Osteoblast (primary cell): ENCODE results near the gene HAUS7. TPM values are rescaled to one million over a fixed set of nuclear protein-coding genes. Genes with fewer than 3 reads are reported as not detected.

Source experiments
- DNase-seq: peaks from one replicate; pipeline ENCODE4 v3.0.0; 2011; ENCODE audit warnings: low spot score, mixed read lengths; ENCODE audit not compliant: insufficient read length; ENCODE audit errors: missing footprints
- H2AFZ ChIP-seq: 2 replicates; pipeline ENCODE4 v1.6.0; 2011; ENCODE audit warnings: mild to moderate bottlenecking, low read length
- H3K27ac ChIP-seq: 2 replicates; pipeline ENCODE4 v1.5.1; 2011; ENCODE audit warnings: mild to moderate bottlenecking, low read depth, low read length, moderate library complexity
- H3K27me3 ChIP-seq: 2 replicates; pipeline ENCODE4 v1.6.0; 2012; ENCODE audit warnings: mild to moderate bottlenecking, control low read depth, inconsistent platforms, low read length, moderate library complexity; ENCODE audit not compliant: insufficient read depth
- H3K36me3 ChIP-seq: 2 replicates; pipeline ENCODE4 v1.5.1; 2011; ENCODE audit warnings: mild to moderate bottlenecking, low read length, control low read depth, moderate library complexity; ENCODE audit not compliant: insufficient read depth
- H3K4me1 ChIP-seq: 2 replicates; pipeline ENCODE4 v1.5.1; 2011; ENCODE audit warnings: mild to moderate bottlenecking, low read length, control low read depth, moderate library complexity; ENCODE audit not compliant: insufficient read depth
- H3K4me2 ChIP-seq: 2 replicates; pipeline ENCODE4 v1.6.0; 2011; ENCODE audit warnings: mild to moderate bottlenecking, low read length; ENCODE audit not compliant: insufficient read depth
- H3K4me3 ChIP-seq: fragments of 200-600 bp; sonication (generic); 3 replicates; pipeline ENCODE4 v1.5.1; 2012; ENCODE audit warnings: mild to moderate bottlenecking, low read length, inconsistent platforms; ENCODE audit not compliant: insufficient read depth
- H3K79me2 ChIP-seq: 2 replicates; pipeline ENCODE4 v1.6.0; 2012; ENCODE audit warnings: mild to moderate bottlenecking, low read length, control low read depth, inconsistent platforms; ENCODE audit not compliant: insufficient read depth
- H3K9me3 ChIP-seq: 2 replicates; pipeline ENCODE4 v1.5.1; 2011; ENCODE audit warnings: low read depth, low read length, control low read depth
- H4K20me1 ChIP-seq: 2 replicates; pipeline ENCODE4 v1.6.0; 2012; ENCODE audit warnings: mild to moderate bottlenecking, low read length, control low read depth; ENCODE audit not compliant: insufficient read depth
- CTCF ChIP-seq: IDR thresholded peaks from 2 replicates; pipeline ENCODE4 v1.5.1; 2011; ENCODE audit warnings: mild to moderate bottlenecking, low read depth, low read length, moderate library complexity; ENCODE audit errors: extremely low read depth
- total RNA-seq: library from RNA; depleted of rRNA; stranded (reverse); fragments of >200 nt; gene quantifications from 2 replicates; pipeline ENCODE4 v1.2.3, GENCODE V29; 2012

The HAUS7 gene
- total RNA-seq, 1 donor, result 14.1 TPM

DNA sequence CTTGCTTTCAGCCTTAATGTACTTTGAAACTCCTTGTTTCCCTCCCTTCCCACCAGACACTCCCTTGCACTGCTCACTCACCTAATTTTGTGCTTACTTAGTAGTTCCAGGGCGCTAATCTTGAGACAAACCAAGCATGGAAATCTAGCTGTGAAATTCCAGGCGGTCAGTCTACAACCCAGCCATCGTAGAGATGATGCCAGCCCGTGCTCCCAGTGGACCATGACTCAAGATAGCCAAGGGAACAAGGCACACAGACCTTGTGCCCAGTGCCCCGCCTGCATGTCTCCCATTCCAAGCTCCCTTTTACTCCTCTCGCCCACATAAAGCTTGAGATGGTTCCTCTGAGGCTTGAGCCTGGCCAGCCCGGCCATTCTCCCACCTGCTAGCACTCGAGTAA is 35.6 kb downstream of the HAUS7 start:
- no peak for TF ChIP-seq CTCF
- Histone ChIP-seq H3K27me3 (peaks cover 4% of the 10 kb centered on the region), H3K36me3 (no peaks in the 10 kb centered on the region), H3K79me2 (no peaks in the 10 kb centered on the region), H3K4me2 (no peak overlapping the region), H3K27ac (no peak overlapping the region), H3K4me1 (no peaks in the 10 kb centered on the region), H4K20me1 (no peaks in the 10 kb centered on the region), H3K4me3 (no peak overlapping the region), H3K9me3 (no peaks in the 10 kb centered on the region), H2AFZ (no peak overlapping the region)
- DNase-seq, result peak; percentile 31

GRCh38 chrX:153433781-153434285 is 36.5 kb downstream of the HAUS7 start:
- H4K20me1 ChIP-seq, result no peaks in the 10 kb centered on the region

GRCh38 chrX:153433161-153433680 is 37.2 kb downstream of the HAUS7 start:
- Histone ChIP-seq H3K79me2 (no peaks in the 10 kb centered on the region), H3K4me1 (no peaks in the 10 kb centered on the region), H3K27me3 (peaks cover 4% of the 10 kb centered on the region), H3K36me3 (no peaks in the 10 kb centered on the region), H3K4me2 (no peak overlapping the region), H3K27ac (no peak overlapping the region), H2AFZ (no peak overlapping the region), H4K20me1 (no peaks in the 10 kb centered on the region), H3K4me3 (no peak overlapping the region), H3K9me3 (no peaks in the 10 kb centered on the region)
- no peak for TF ChIP-seq CTCF
- DNase-seq, result peak; percentile 78

More at GRCh38 chrX:153433781-153434285, 36.5 kb downstream of the HAUS7 start:
- Histone ChIP-seq H2AFZ (no peak overlapping the region), H3K4me1 (no peaks in the 10 kb centered on the region), H3K4me3 (no peak overlapping the region), H3K27me3 (peaks cover 4% of the 10 kb centered on the region), H3K36me3 (no peaks in the 10 kb centered on the region), H3K27ac (no peak overlapping the region), H3K4me2 (no peak overlapping the region), H3K9me3 (no peaks in the 10 kb centered on the region), H3K79me2 (no peaks in the 10 kb centered on the region)
- DNase-seq, result peak; percentile 65
- TF ChIP-seq CTCF, result no peak

GRCh38 chrX:153430796-153431195 is 39.6 kb downstream of the HAUS7 start:
- Histone ChIP-seq H3K27me3 (peaks cover 4% of the 10 kb centered on the region), H3K36me3 (no peaks in the 10 kb centered on the region), H3K27ac (no peak overlapping the region), H3K79me2 (no peaks in the 10 kb centered on the region), H4K20me1 (no peaks in the 10 kb centered on the region), H3K4me3 (no peak overlapping the region), H2AFZ (no peak overlapping the region), H3K4me1 (no peaks in the 10 kb centered on the region), H3K4me2 (no peak overlapping the region), H3K9me3 (no peaks in the 10 kb centered on the region)
- TF ChIP-seq CTCF, result no peak
- DNase-seq, result peak; percentile 31
